Measurements from ENCODE around the gene BPHL. TPM values are rescaled to one million over a fixed set of nuclear protein-coding genes. Genes with fewer than 3 reads are reported as not detected.
"Not testable (repeated sequence)": the region's sequence is repeated elsewhere in the genome, so short reads cannot be mapped to it uniquely, and the experiment has no call there.

BPHL gene
- total RNA-seq, 1 experiment from 2014 or later = 9.3 TPM

- H4K20me1 ChIP-seq (ENCODE audit: insufficient read depth, low read depth, low read length) = no peaks in the 10 kb centered on the region
- no peaks in the 10 kb centered on the region for H3K36me3 ChIP-seq (ENCODE audit: insufficient read depth, low read length)
- H3K4me1 ChIP-seq (ENCODE audit: low read length) = no peaks in the 10 kb centered on the region; the same call in 1 of the 2 replicates
- H3K4me3 ChIP-seq (ENCODE audit: low read length) = no peak overlapping the region
- no peaks in the 10 kb centered on the region for H3K79me2 ChIP-seq (ENCODE audit: low read length)
- no peaks in the 10 kb centered on the region for H3K9me3 ChIP-seq (ENCODE audit: low read length)
- H2AFZ ChIP-seq (ENCODE audit: low read length) = 0 out of 2 replicates have a peak overlapping the region, but pooled peaks have one; percentile 43
- DNase-seq = no peak
- H3K27ac ChIP-seq (ENCODE audit: low read length) = no peak overlapping the region
- no peak overlapping the region for H3K4me2 ChIP-seq (ENCODE audit: low read depth, low read length, poor library complexity, severe bottlenecking)
- no peaks in the 10 kb centered on the region for H3K27me3 ChIP-seq (ENCODE audit: low read length)
- no peak overlapping the region for H3K9ac ChIP-seq (ENCODE audit: low read length)
- no peaks in the 10 kb centered on the region for H3K9me2 ChIP-seq (replicated peaks; ENCODE audit: insufficient read depth, low read length)
Measured at GRCh38 chr6:3195420-3195694, 76.8 kb downstream of the BPHL start.

GRCh38 chr6:3195695-3196497 lies 77.4 kb downstream of the BPHL start:
- Histone ChIP-seq H3K27me3 (ENCODE audit: low read length) (no peaks in the 10 kb centered on the region), H3K9me2 (replicated peaks; ENCODE audit: insufficient read depth, low read length) (no peaks in the 10 kb centered on the region), H3K4me1 (ENCODE audit: low read length) (no peaks in the 10 kb centered on the region; the same call in 1 of the 2 replicates), H3K4me2 (ENCODE audit: low read depth, low read length, poor library complexity, severe bottlenecking) (no peak overlapping the region), H3K4me3 (ENCODE audit: low read length) (no peak overlapping the region), H3K79me2 (ENCODE audit: low read length) (no peaks in the 10 kb centered on the region), H3K27ac (ENCODE audit: low read length) (no peak overlapping the region), H3K9ac (ENCODE audit: low read length) (no peak overlapping the region), H2AFZ (ENCODE audit: low read length) (0 out of 2 replicates have a peak overlapping the region, but pooled peaks have one; percentile 43), H3K36me3 (ENCODE audit: insufficient read depth, low read length) (no peaks in the 10 kb centered on the region), H4K20me1 (ENCODE audit: insufficient read depth, low read depth, low read length) (no peaks in the 10 kb centered on the region), H3K9me3 (ENCODE audit: low read length) (no peaks in the 10 kb centered on the region)
- no peak for DNase-seq

- Histone ChIP-seq H2AFZ (ENCODE audit: low read length) (no peak overlapping the region), H3K27me3 (ENCODE audit: low read length) (no peaks in the 10 kb centered on the region), H3K4me1 (ENCODE audit: low read length) (no peaks in the 10 kb centered on the region; the same call in 1 of the 2 replicates), H3K27ac (ENCODE audit: low read length) (no peak overlapping the region), H3K36me3 (ENCODE audit: insufficient read depth, low read length) (no peaks in the 10 kb centered on the region), H3K4me2 (ENCODE audit: low read depth, low read length, poor library complexity, severe bottlenecking) (no peak overlapping the region), H3K9me2 (replicated peaks; ENCODE audit: insufficient read depth, low read length) (no peaks in the 10 kb centered on the region), H3K79me2 (ENCODE audit: low read length) (no peaks in the 10 kb centered on the region), H3K9ac (ENCODE audit: low read length) (no peak overlapping the region), H4K20me1 (ENCODE audit: insufficient read depth, low read depth, low read length) (no peaks in the 10 kb centered on the region), H3K9me3 (ENCODE audit: low read length) (no peaks in the 10 kb centered on the region), H3K4me3 (ENCODE audit: low read length) (no peak overlapping the region)
- no peak for DNase-seq
Measured at GRCh38 chr6:3196770-3197169, 78.3 kb downstream of the BPHL start.

GRCh38 chr6:3197734-3198133 lies 79.2 kb downstream of the BPHL start:
- not testable (repeated sequence) for H3K27me3 ChIP-seq (ENCODE audit: low read length); H4K20me1 ChIP-seq (ENCODE audit: insufficient read depth, low read depth, low read length); DNase-seq; H3K27ac ChIP-seq (ENCODE audit: low read length); H2AFZ ChIP-seq (ENCODE audit: low read length); H3K9ac ChIP-seq (ENCODE audit: low read length); H3K4me1 ChIP-seq (ENCODE audit: low read length); H3K4me2 ChIP-seq (ENCODE audit: low read depth, low read length, poor library complexity, severe bottlenecking); H3K79me2 ChIP-seq (ENCODE audit: low read length); H3K9me3 ChIP-seq (ENCODE audit: low read length); H3K4me3 ChIP-seq (ENCODE audit: low read length); H3K9me2 ChIP-seq (replicated peaks; ENCODE audit: insufficient read depth, low read length); H3K36me3 ChIP-seq (ENCODE audit: insufficient read depth, low read length)

GRCh38 chr6:3199382-3199781 lies 80.9 kb downstream of the BPHL start:
- no peaks in the 10 kb centered on the region for H3K79me2 ChIP-seq (ENCODE audit: low read length)
- peaks cover 14% of the 10 kb centered on the region for H3K4me1 ChIP-seq (ENCODE audit: low read length)
- no peak overlapping the region for H3K9ac ChIP-seq (ENCODE audit: low read length)
- H3K4me3 ChIP-seq (ENCODE audit: low read length) = no peak overlapping the region
- no peaks in the 10 kb centered on the region for H3K9me3 ChIP-seq (ENCODE audit: low read length)
- H4K20me1 ChIP-seq (ENCODE audit: insufficient read depth, low read depth, low read length) = no peaks in the 10 kb centered on the region
- H3K36me3 ChIP-seq (ENCODE audit: insufficient read depth, low read length) = no peaks in the 10 kb centered on the region
- no peak overlapping the region for H3K27ac ChIP-seq (ENCODE audit: low read length)
- no peak overlapping the region for H3K4me2 ChIP-seq (ENCODE audit: low read depth, low read length, poor library complexity, severe bottlenecking)
- no peaks in the 10 kb centered on the region for H3K9me2 ChIP-seq (replicated peaks; ENCODE audit: insufficient read depth, low read length)
- H3K27me3 ChIP-seq (ENCODE audit: low read length) = no peaks in the 10 kb centered on the region
- DNase-seq = no peak
- H2AFZ ChIP-seq (ENCODE audit: low read length) = no peak overlapping the region

GRCh38 chr6:3200682-3201081 lies 82.2 kb downstream of the BPHL start:
- no peak for DNase-seq
- H3K27me3 ChIP-seq (ENCODE audit: low read length) = no peaks in the 10 kb centered on the region
- no peaks in the 10 kb centered on the region for H3K79me2 ChIP-seq (ENCODE audit: low read length)
- H3K4me3 ChIP-seq (ENCODE audit: low read length) = no peak overlapping the region
- H4K20me1 ChIP-seq (ENCODE audit: insufficient read depth, low read depth, low read length) = no peaks in the 10 kb centered on the region
- no peaks in the 10 kb centered on the region for H3K9me2 ChIP-seq (replicated peaks; ENCODE audit: insufficient read depth, low read length)
- H3K36me3 ChIP-seq (ENCODE audit: insufficient read depth, low read length) = no peaks in the 10 kb centered on the region
- H2AFZ ChIP-seq (ENCODE audit: low read length) = no peak overlapping the region
- no peak overlapping the region for H3K4me2 ChIP-seq (ENCODE audit: low read depth, low read length, poor library complexity, severe bottlenecking)
- no peak overlapping the region for H3K9ac ChIP-seq (ENCODE audit: low read length)
- peaks cover 18% of the 10 kb centered on the region for H3K4me1 ChIP-seq (ENCODE audit: low read length)
- H3K27ac ChIP-seq (ENCODE audit: low read length) = no peak overlapping the region
- no peaks in the 10 kb centered on the region for H3K9me3 ChIP-seq (ENCODE audit: low read length)

- H3K27me3 ChIP-seq (ENCODE audit: low read length) = no peaks in the 10 kb centered on the region
- no peaks in the 10 kb centered on the region for H3K9me2 ChIP-seq (replicated peaks; ENCODE audit: insufficient read depth, low read length)
- H3K36me3 ChIP-seq (ENCODE audit: insufficient read depth, low read length) = no peaks in the 10 kb centered on the region
- H3K4me2 ChIP-seq (ENCODE audit: low read depth, low read length, poor library complexity, severe bottlenecking) = no peak overlapping the region
- DNase-seq = no peak
- peaks cover 18% of the 10 kb centered on the region for H3K4me1 ChIP-seq (ENCODE audit: low read length)
- no peak overlapping the region for H3K27ac ChIP-seq (ENCODE audit: low read length)
- H4K20me1 ChIP-seq (ENCODE audit: insufficient read depth, low read depth, low read length) = no peaks in the 10 kb centered on the region
- H3K9ac ChIP-seq (ENCODE audit: low read length) = no peak overlapping the region
- no peaks in the 10 kb centered on the region for H3K79me2 ChIP-seq (ENCODE audit: low read length)
- H3K4me3 ChIP-seq (ENCODE audit: low read length) = no peak overlapping the region
- no peak overlapping the region for H2AFZ ChIP-seq (ENCODE audit: low read length)
- no peaks in the 10 kb centered on the region for H3K9me3 ChIP-seq (ENCODE audit: low read length)
Measured at GRCh38 chr6:3201388-3201787, 82.9 kb downstream of the BPHL start.
